HG02970 (cell line): ENCODE results near the gene SELENOI.

Experiments used
- ATAC-seq: cut with Tn5 transposase; IDR thresholded peaks from one replicate; pipeline ENCODE4 v1.9.1; 2021; ENCODE audit warnings: mild to moderate bottlenecking, moderate library complexity, moderate number of reproducible peaks; ENCODE audit not compliant: unreplicated experiment, low FRiP score

SELENOI gene

GRCh38 chr2:26442707-26443106 is 96.8 kb downstream of the SELENOI start:
- ATAC-seq: no peak

DNA sequence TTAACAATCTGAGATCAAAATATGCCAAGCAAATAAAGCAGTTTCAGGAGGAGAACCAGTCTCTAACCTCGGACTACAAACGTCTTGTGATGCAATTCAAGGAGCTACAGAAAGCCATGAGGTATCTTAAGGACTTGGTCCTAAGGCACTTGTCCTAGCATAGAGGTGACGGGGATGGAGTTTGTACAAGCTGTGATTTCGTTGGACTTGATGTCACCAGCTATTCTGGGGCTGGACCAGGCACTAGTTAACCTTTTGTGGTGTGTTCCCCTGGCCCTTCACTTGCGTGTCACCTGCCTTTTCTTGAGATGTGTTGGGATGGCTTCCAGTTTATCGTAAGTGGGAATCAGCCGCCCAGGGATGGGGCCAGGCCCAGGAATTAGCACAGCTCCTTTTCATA is 98.3 kb downstream of the SELENOI start:
- no peak for ATAC-seq
